HepG2 (cell line): ENCODE results near the gene TM4SF5. TPM values are rescaled to one million over a fixed set of nuclear protein-coding genes. Genes with fewer than 3 reads are reported as not detected.

Experiments used
- AKAP8 ChIP-seq: sonication (generic); formaldehyde crosslinking; IDR thresholded peaks from 2 replicates; pipeline ENCODE4 v1.5.1; 2020; ENCODE audit warnings: mild to moderate bottlenecking, missing genetic modification reagents
- ARNT2 ChIP-seq: sonication (generic); formaldehyde crosslinking; IDR thresholded peaks from 2 replicates; pipeline ENCODE4 v1.8.0; 2022; ENCODE audit warnings: mild to moderate bottlenecking, low read depth, missing genetic modification reagents, moderate library complexity
- GZF1 ChIP-seq: sonication (generic); formaldehyde crosslinking; IDR thresholded peaks from 2 replicates; pipeline ENCODE4 v1.5.1; 2020; ENCODE audit warnings: mild to moderate bottlenecking, missing genetic modification reagents
- HNRNPH1 ChIP-seq: fragments of 200-400 bp; formaldehyde crosslinking; optimal IDR thresholded peaks from 2 replicates; pipeline ENCODE3; 2017; ENCODE audit warnings: mild to moderate bottlenecking, low read depth, low read length
- IKZF1 ChIP-seq: fragments of 450-650 bp; IDR thresholded peaks from 2 replicates; pipeline ENCODE4 v1.7.1; 2016
- IRX3 ChIP-seq: sonication (generic); formaldehyde crosslinking; IDR thresholded peaks from 2 replicates; pipeline ENCODE4 v1.8.1; 2023; ENCODE audit warnings: mild to moderate bottlenecking, low read depth, missing genetic modification reagents, borderline replicate concordance
- JUN ChIP-seq: sonication (generic); formaldehyde crosslinking; IDR thresholded peaks from 2 replicates; pipeline ENCODE4 v1.4.0; 2020; ENCODE audit warnings: mild to moderate bottlenecking, missing genetic modification reagents
- KMT2A ChIP-seq: sonication (generic); formaldehyde crosslinking; IDR thresholded peaks from 2 replicates; pipeline ENCODE4 v1.4.0; 2020; ENCODE audit warnings: missing genetic modification reagents
- MXD3 ChIP-seq: IDR thresholded peaks from 2 replicates; pipeline ENCODE4 v1.6.1; 2016; ENCODE audit warnings: mild to moderate bottlenecking, missing biosample characterization, missing genetic modification reagents
- NFE2L1 ChIP-seq: sonication (generic); formaldehyde crosslinking; IDR thresholded peaks from 2 replicates; pipeline ENCODE4 v1.4.0; 2020; ENCODE audit warnings: missing genetic modification reagents, mild to moderate bottlenecking, borderline replicate concordance
- SMC3 ChIP-seq: IDR thresholded peaks from 2 replicates; pipeline ENCODE4 v1.6.1; 2011; ENCODE audit warnings: low read length, improper control_type of control experiment
- SP140L ChIP-seq: sonication (generic); formaldehyde crosslinking; IDR thresholded peaks from 2 replicates; pipeline ENCODE4 v1.4.0; 2020; ENCODE audit warnings: missing genetic modification reagents, borderline replicate concordance
- SP2 ChIP-seq: sonication (generic); formaldehyde crosslinking; IDR thresholded peaks from 2 replicates; pipeline ENCODE4 v1.5.1; 2020; ENCODE audit warnings: mild to moderate bottlenecking, missing genetic modification reagents
- SRSF1 ChIP-seq: fragments of 200-400 bp; formaldehyde crosslinking; optimal IDR thresholded peaks from 2 replicates; pipeline ENCODE3; 2017; ENCODE audit warnings: mild to moderate bottlenecking, low read depth, low read length, moderate library complexity
- ZNF317 ChIP-seq: sonication (generic); formaldehyde crosslinking; IDR thresholded peaks from 2 replicates; pipeline ENCODE4 v1.5.0; 2020; ENCODE audit warnings: mild to moderate bottlenecking, missing genetic modification reagents
- ZNF451 ChIP-seq: sonication (generic); formaldehyde crosslinking; IDR thresholded peaks from 2 replicates; pipeline ENCODE4 v1.5.0; 2020; ENCODE audit warnings: mild to moderate bottlenecking, missing genetic modification reagents
- ZNF558 ChIP-seq: sonication (generic); formaldehyde crosslinking; IDR thresholded peaks from 2 replicates; pipeline ENCODE4 v1.9.0; 2022; ENCODE audit warnings: mild to moderate bottlenecking, missing genetic modification reagents, borderline replicate concordance
- ZNF589 ChIP-seq: sonication (generic); formaldehyde crosslinking; conservative IDR thresholded peaks from 2 replicates; pipeline ENCODE4 v1.8.0; 2022; ENCODE audit warnings: mild to moderate bottlenecking, moderate library complexity, missing genetic modification reagents
- ZNF616 ChIP-seq: sonication (generic); formaldehyde crosslinking; IDR thresholded peaks from 2 replicates; pipeline ENCODE4 v1.5.0; 2020; ENCODE audit warnings: low read depth, mild to moderate bottlenecking, missing genetic modification reagents
- ZNF7 ChIP-seq: IDR thresholded peaks from 2 replicates; pipeline ENCODE4 v1.6.1; 2016; ENCODE audit warnings: missing biosample characterization, missing genetic modification reagents
- polyA plus RNA-seq, 8 experiments: library from polyadenylated mRNA; depleted of rRNA in 3 of 8; stranded (reverse) in 7 of 8; unstranded in 1 of 8; fragments of >200 nt; fragmentation: Illumina TruSeq in 4 of 8; extraction: Trizol in 4 of 8; gene quantifications; 2 replicates each; pipeline versions ENCODE4 v1.2.1 to v1.2.3, GENCODE V29; 2011 to 2016; ENCODE audit warnings: low read depth in 4 of 8, missing spikeins in 1 of 8, mixed read lengths in 1 of 8; ENCODE audit not compliant: insufficient read depth in 1 of 8
- total RNA-seq, 5 experiments: library from RNA; depleted of rRNA; stranded (reverse); fragments of >200 nt; fragmentation: Illumina TruSeq; extraction: Trizol; gene quantifications; 2 replicates each; pipeline ENCODE4 v1.2.3, GENCODE V29; 2016; ENCODE audit warnings: low read depth in 1 of 5
- TF ChIP-seq, protein P1 (sequence below): sonication (generic); formaldehyde crosslinking; IDR thresholded peaks from 2 replicates; pipeline ENCODE4 v1.5.1; 2020; ENCODE audit warnings: missing genetic modification reagents, mild to moderate bottlenecking, borderline replicate concordance
- TF ChIP-seq, protein P2 (sequence below): sonication (generic); formaldehyde crosslinking; conservative IDR thresholded peaks from 2 replicates; pipeline ENCODE4 v1.4.0; 2020; ENCODE audit warnings: missing genetic modification reagents
- TF ChIP-seq, protein P3 (sequence below): IDR thresholded peaks from 2 replicates; pipeline ENCODE4 v1.6.1; 2016; ENCODE audit warnings: low read depth, control low read depth

Gene TM4SF5
- total and polyA plus RNA-seq, 2 of the 13 experiments (the other 11 are each of a cell fraction or from before 2014, with no cell fraction given), result 30.1 to 126 TPM

DNA sequence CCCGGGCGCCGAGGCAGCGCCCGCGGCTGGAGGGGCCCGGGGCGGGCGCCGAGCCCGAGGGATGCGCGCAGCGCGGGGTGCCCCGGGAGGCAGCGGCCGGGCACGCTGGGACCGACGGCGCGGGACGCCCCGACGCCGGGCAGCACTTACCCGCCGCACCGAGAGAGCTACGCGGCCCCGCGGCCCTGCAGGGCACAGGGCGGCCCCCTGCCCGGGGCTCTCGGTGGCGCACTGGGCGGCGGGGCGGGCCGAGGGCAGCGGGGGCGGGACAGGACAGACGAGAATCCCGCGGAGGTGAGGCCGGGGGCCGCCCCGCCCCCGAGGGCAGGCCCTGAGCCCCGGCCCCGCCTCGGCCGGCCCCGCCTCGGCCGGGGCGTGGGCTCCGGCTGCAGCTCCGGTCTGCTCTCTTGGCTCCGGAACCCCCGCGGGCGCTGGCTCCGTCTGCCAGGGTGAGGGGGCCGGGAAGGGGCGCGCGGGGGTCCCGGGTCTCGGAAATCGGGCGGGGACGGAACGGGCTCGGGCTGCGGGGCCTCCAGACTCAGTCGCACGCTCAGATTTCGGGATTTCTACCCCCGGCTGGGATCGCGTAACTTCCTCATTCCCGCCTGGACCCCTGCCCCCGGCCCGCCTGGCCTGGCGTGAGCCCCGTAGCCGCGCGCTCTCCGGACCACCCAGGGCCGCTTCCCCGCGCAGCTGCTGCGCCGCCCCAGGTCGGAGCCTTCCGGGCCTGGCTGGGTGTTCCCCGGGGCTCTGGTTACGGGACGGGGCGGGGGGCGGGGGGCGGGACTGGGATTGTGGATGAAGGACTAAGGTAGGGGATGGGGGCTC lies 35.3 kb downstream of the TM4SF5 start, which contains the start of gene PLD2 (continued):
- TF ChIP-seq, protein P1, sequence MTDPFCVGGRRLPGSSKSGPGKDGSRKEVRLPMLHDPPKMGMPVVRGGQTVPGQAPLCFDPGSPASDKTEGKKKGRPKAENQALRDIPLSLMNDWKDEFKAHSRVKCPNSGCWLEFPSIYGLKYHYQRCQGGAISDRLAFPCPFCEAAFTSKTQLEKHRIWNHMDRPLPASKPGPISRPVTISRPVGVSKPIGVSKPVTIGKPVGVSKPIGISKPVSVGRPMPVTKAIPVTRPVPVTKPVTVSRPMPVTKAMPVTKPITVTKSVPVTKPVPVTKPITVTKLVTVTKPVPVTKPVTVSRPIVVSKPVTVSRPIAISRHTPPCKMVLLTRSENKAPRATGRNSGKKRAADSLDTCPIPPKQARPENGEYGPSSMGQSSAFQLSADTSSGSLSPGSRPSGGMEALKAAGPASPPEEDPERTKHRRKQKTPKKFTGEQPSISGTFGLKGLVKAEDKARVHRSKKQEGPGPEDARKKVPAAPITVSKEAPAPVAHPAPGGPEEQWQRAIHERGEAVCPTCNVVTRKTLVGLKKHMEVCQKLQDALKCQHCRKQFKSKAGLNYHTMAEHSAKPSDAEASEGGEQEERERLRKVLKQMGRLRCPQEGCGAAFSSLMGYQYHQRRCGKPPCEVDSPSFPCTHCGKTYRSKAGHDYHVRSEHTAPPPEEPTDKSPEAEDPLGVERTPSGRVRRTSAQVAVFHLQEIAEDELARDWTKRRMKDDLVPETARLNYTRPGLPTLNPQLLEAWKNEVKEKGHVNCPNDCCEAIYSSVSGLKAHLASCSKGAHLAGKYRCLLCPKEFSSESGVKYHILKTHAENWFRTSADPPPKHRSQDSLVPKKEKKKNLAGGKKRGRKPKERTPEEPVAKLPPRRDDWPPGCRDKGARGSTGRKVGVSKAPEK, result no peak
- no peak for TF ChIP-seq SMC3
- no peak for TF ChIP-seq AKAP8
- TF ChIP-seq MXD3, result peak; percentile 54; the same call in 1 of the 2 replicates
- no peak for TF ChIP-seq ZNF7 (CRISPR knock-in tag)
- TF ChIP-seq, protein P2, sequence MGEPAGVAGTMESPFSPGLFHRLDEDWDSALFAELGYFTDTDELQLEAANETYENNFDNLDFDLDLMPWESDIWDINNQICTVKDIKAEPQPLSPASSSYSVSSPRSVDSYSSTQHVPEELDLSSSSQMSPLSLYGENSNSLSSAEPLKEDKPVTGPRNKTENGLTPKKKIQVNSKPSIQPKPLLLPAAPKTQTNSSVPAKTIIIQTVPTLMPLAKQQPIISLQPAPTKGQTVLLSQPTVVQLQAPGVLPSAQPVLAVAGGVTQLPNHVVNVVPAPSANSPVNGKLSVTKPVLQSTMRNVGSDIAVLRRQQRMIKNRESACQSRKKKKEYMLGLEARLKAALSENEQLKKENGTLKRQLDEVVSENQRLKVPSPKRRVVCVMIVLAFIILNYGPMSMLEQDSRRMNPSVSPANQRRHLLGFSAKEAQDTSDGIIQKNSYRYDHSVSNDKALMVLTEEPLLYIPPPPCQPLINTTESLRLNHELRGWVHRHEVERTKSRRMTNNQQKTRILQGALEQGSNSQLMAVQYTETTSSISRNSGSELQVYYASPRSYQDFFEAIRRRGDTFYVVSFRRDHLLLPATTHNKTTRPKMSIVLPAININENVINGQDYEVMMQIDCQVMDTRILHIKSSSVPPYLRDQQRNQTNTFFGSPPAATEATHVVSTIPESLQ (CRISPR knock-in tag), result no peak
- TF ChIP-seq HNRNPH1, result no peak
- no peak for TF ChIP-seq ZNF589
- TF ChIP-seq SP140L, result no peak
- TF ChIP-seq ZNF558, result peak; percentile 19; the same call in 1 of the 2 replicates
- peak; percentile 16; the same call in 1 of the 2 replicates for TF ChIP-seq ARNT2 (CRISPR knock-in tag)
- no peak for TF ChIP-seq KMT2A (CRISPR knock-in tag)
- no peak for TF ChIP-seq JUN
- TF ChIP-seq ZNF616, result no peak
- TF ChIP-seq IKZF1, result no peak
- TF ChIP-seq, protein P3, sequence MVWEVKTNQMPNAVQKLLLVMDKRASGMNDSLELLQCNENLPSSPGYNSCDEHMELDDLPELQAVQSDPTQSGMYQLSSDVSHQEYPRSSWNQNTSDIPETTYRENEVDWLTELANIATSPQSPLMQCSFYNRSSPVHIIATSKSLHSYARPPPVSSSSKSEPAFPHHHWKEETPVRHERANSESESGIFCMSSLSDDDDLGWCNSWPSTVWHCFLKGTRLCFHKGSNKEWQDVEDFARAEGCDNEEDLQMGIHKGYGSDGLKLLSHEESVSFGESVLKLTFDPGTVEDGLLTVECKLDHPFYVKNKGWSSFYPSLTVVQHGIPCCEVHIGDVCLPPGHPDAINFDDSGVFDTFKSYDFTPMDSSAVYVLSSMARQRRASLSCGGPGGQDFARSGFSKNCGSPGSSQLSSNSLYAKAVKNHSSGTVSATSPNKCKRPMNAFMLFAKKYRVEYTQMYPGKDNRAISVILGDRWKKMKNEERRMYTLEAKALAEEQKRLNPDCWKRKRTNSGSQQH (CRISPR knock-in tag), result peak; percentile 65; the same call in 1 of the 2 replicates
- TF ChIP-seq SRSF1, result no peak
- TF ChIP-seq IRX3, result no peak
- TF ChIP-seq ZNF451, result peak; percentile 47; the same call in 1 of the 2 replicates
- TF ChIP-seq NFE2L1, result no peak
- TF ChIP-seq SP2, result no peak
- no peak for TF ChIP-seq GZF1 (CRISPR knock-in tag)
- TF ChIP-seq ZNF317 (CRISPR knock-in tag), result no peak
